ENCODE data around the gene CALM3.

The CALM3 gene

GRCh38 chr19:46639358-46640182, 38.4 kb downstream of the CALM3 start:
- DNase-seq = peak; percentile 21 to 56

- no peak for DNase-seq
These were observed 39.5 kb downstream of the CALM3 start for GRCh38 chr19:46640656-46641055.

DNA sequence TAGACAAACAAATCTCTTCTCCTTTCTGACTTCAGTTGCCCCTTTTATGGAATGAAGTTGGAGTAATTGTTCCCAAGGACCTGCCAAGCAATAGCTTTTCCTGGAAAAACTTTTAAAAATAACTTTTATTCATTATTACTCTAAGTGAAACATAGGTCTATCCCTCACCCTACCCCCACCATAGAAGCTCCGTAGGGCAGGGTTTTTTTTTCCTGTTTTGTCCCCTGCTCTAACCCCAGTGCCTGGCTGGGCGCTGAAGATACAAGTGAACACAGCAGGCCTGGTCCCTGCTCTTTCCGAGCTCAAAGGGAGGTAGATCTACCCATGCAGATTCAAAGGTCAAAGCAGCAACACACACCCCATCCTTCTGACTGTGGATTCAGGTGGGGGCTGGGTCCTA, 43.6 kb downstream of the CALM3 start:
- no peak for DNase-seq

DNA sequence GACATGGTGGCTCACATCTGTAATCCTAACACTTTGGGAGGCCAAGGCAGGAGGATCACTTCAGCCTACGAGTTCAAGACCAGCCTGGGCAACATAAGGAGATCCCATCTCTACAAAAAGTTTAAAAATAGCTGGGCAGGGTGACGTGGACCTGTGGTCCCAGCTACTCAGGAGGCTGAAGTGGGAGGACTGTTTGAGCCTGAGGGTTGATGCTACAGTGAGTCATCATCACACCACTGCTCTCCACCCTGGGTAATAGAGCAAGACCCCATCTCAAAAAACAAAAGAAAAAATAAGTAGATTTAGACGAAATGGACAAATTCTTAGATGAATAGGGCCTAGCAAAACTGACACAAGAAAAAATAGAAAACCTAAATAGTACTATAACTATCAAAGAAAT, 45.3 kb downstream of the CALM3 start:
- DNase-seq = no peak

DNA sequence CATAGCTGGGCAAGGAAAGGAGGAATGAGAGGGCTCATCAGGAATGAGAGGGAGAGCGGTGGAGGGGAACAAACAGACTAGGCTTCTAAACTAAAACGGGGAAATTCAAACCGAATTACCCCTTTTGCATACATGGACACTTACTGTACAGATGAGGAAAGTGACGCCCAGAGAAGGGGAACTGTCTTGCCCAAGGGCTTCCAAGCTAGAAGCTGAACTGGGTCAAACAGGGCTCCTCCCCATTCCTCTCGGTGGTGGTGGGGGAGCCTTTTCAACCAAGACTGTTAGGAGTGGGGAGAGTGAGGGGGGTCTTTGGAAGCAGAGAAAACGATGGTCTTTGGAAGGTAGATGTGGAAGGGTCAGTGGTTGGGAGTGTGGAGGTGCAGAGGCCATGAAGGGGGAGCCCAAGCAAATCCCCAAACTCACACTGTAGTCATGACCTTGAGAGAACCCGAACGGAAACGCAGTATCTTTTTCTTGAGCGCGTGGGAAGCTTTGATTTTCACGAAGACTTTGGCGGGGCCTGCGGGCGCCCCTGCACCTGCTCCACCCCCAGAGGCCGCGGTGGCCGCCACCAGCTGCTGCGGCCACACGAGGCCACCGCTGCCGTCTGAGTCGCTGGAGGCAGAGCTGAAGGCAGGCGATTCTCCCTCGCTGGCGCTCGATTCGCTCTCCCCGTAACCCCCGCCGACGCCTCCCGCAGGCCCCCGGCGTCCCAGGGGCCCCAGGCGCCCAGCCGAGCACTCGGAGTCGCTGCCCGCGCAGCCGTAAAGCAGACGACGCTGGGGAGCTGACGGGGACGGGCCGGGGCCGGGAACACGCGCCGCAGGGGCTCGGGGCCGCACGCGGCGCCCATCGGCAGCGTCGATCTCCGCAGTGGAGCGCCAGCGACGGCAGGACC, 47.2 kb downstream of the CALM3 start:
- DNase-seq = peak in 1 of 2 donors; percentile 26

- DNase-seq = no peak
These were observed 48.1 kb downstream of the CALM3 start for GRCh38 chr19:46648961-46649960.

DNA sequence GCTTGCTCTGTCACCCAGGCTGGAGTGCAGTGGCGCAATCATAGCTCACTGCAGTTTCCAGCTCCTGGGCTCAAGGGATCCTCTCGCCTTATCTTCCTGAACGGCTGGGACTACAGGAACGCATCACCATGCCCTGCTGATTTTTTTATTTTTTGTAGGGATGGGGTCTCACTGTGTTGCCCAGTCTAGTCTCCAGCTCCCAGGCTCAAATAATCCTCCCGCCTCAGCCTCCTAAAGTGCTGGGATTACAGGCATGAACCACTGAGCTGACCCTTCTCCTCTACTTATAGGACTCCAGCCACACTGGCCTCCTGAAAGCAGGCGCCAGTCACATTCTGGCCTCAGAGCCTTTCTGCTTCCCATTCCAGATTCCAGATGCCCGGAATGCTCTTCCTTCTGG, 49.3 kb downstream of the CALM3 start:
- no peak for DNase-seq

DNA sequence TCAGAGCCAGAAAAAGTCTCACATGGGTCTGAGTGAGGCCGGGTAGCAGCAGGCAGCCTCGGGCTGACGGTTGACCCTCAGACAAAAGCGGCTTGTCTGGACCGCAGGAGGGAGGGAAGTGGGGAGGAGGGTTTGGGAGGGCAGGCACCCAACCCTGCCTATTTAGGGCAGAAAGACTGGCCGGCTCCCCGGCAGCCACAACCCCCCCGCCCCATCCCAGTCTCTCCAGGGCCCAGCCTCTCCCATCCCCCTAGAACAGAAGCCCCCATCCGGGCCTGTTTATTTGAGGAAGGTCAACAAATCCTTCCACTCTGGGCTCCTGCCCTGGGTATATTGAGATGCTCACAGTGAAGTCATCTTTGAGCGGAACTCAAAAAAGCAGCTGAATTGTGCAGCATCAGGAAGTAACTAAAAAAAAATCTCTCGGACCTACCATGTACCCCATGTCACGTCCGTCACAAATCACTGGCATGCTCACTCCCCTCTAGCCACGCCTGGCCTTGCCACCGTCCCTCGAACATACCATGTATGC, 53.6 kb downstream of the CALM3 start:
- DNase-seq = no peak

GRCh38 chr19:46656541-46656940, 55.4 kb downstream of the CALM3 start:
- no peak for DNase-seq

DNA sequence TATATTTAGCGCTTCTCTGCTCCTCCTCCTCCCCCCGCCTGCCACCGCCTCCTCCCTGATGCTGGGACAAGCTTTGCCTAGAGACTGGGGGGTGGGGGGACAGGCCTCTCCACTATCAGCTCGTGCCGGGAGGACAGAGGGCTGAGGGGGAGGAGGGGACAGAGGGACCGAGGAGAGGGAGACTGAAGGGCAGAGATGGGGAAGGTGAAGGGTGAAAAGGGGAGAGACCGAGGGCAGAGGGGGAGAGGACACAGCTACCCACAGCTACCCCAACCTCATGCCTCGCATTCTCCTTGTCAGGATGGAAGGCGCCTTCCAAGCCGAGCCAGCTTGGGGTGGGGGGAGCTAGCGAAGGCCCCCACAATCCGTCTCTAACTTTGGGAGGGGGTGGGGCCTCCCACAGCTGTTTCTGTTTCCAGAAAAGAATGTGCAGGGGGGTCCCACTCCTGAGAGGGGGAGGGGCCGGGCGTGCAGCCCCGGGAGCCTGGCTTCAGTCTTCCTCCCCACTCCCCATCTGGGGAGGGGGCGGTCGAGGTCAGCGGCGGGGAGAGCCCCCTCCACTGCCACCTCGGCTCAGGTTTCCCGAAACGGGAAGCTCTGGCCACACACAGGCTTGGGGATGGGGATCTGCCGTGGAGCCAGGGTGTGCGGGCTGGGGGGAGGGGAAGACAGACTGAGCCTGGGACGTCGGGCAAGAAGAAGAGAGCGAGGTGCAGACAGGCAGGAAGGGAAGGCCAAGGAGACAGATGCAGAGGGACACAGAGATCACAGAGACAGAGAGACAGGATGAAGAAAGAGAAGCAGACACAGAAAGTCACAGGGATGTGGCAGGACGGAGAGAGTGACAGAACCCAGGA, 58.2 kb downstream of the CALM3 start:
- DNase-seq = peak in 1 of 2 donors; percentile 8

DNA sequence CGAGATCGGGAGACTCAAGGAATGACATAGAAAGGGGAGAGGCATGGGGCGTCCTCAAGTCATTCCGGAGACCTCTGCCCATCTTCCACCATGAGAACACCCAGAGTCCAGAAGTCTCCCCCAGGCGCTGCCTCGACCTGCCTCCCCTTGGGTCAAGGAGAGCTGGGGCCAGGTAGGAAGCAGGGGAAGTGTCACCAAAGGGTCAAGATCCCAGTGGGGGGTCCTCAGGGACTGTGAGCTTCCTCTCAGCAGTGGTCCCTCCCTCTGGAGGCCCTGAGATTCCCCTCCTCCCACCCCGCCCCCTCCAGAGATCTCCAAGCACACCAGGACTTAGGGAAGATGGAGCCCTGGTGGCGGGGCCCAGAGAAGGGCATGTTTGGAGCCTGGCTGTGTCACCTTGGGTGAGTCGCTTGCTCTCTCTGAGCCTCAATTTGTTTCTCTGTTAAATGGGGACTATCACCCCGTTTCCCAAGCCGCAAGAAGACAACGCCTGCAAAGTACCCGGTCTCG, 58.9 kb downstream of the CALM3 start:
- no peak for DNase-seq
